ENCODE results near the gene CARMIL1.
A peak's percentile ranks its signal among the peaks of the same experiment; 100 is the strongest.

Gene CARMIL1

DNA sequence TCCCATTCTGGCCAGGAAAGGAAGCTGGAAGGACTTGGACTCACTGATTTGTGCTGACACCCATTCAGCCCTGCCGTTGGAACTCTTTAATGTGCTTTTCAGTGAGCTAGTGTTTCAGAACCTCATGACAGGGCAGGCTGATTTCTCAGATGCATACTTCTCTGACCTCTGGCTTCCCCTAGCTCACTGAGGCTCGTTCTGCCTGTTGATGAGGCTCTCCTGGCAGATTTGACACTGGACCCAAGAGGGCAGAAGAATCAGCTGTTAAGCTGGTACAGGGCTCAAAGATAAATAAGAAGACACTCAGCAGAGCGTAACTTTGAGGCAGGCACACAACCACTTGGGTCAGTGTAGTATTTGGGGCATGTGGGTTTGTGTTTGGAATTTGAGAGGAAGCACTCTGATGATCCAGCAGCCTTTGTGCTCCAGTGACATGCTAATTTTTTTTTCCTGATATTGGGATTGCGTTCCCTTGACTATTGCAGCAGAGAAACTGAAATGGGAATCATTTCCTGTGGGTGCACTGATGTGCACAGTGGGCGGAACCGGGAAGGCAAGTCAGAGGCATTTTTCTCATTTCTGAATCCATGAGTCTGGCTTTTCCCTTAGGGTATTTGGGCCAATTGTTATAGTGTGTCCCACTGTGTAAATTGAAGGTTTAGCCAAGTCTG lies 80.2 kb downstream of the CARMIL1 start:
- TF ChIP-seq CSDC2 (CRISPR knock-in tag; IDR thresholded peaks at IDR 0.05) (no peak), TOX (CRISPR knock-in tag; IDR thresholded peaks at IDR 0.05; ENCODE audit: borderline replicate concordance) (no peak)
- ATAC-seq = peak; percentile 44

DNA sequence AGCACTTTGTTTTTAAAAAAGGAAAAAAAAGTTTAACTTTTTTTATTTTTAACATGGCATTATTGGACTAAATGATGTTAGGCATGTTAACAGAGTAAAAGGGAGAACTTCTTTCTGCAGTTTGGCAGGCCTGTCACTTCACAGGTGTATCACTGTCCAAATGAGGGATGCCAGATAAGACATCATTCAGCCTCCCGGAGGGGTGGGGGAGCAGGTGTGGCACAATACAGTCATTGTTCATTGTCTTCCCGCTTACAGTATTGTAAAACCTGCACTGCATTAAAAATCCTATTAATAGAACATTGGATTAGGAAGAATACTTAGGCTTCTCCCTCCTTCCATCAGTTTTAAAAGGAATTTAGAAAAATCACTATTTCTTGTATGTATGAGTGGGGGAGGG lies 80.7 kb downstream of the CARMIL1 start:
- peak; percentile 14; the same call in 2 of the 3 replicates for ATAC-seq
- no peak for TF ChIP-seq ZNF70 (CRISPR knock-in tag; IDR thresholded peaks at IDR 0.05)
- no peak for TF ChIP-seq ZNF565 (CRISPR knock-in tag; conservative IDR thresholded peaks at IDR 0.05; ENCODE audit: low read depth)

- TF ChIP-seq ISL1 (CRISPR knock-in tag; IDR thresholded peaks at IDR 0.05) (peak; percentile 22; the same call in 1 of the 2 replicates), ZNF70 (CRISPR knock-in tag; IDR thresholded peaks at IDR 0.05) (no peak)
- ATAC-seq = peak; percentile 76
These were observed 81.4 kb downstream of the CARMIL1 start for GRCh38 chr6:25360621-25361020.

- no peak for TF ChIP-seq TOX (CRISPR knock-in tag; IDR thresholded peaks at IDR 0.05; ENCODE audit: borderline replicate concordance)
- TF ChIP-seq GLIS3 (CRISPR knock-in tag; IDR thresholded peaks at IDR 0.05) = no peak
- ATAC-seq = no peak
These were observed 84.3 kb downstream of the CARMIL1 start for GRCh38 chr6:25363427-25363826.

DNA sequence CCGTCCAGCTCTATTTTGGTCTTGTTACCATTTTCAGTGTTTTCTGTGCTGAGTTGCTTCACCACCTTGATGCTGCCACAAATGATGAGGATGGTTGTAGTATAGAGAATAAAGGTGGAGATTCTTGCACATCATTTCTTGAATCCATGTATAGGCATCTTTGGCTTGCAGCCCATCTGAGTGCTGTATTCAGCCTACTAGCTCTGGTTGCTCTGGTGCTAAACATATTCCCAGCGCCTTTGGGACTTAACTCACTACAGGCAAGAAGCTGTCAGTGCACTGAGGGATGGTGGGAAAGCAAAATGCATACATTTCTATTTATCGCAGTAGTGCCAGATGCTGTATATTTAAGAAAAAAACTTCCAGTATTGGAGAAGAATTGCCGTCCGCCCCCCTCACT lies 86.0 kb downstream of the CARMIL1 start:
- TF ChIP-seq CREB5 (CRISPR knock-in tag; IDR thresholded peaks at IDR 0.05; ENCODE audit: low read depth) = no peak
- no peak for TF ChIP-seq TOX (CRISPR knock-in tag; IDR thresholded peaks at IDR 0.05; ENCODE audit: borderline replicate concordance)
- no peak for TF ChIP-seq ZFP30 (CRISPR knock-in tag; IDR thresholded peaks at IDR 0.05)
- TF ChIP-seq BACH2 (CRISPR knock-in tag; IDR thresholded peaks at IDR 0.05; ENCODE audit: borderline replicate concordance) = no peak
- TF ChIP-seq, protein P1, sequence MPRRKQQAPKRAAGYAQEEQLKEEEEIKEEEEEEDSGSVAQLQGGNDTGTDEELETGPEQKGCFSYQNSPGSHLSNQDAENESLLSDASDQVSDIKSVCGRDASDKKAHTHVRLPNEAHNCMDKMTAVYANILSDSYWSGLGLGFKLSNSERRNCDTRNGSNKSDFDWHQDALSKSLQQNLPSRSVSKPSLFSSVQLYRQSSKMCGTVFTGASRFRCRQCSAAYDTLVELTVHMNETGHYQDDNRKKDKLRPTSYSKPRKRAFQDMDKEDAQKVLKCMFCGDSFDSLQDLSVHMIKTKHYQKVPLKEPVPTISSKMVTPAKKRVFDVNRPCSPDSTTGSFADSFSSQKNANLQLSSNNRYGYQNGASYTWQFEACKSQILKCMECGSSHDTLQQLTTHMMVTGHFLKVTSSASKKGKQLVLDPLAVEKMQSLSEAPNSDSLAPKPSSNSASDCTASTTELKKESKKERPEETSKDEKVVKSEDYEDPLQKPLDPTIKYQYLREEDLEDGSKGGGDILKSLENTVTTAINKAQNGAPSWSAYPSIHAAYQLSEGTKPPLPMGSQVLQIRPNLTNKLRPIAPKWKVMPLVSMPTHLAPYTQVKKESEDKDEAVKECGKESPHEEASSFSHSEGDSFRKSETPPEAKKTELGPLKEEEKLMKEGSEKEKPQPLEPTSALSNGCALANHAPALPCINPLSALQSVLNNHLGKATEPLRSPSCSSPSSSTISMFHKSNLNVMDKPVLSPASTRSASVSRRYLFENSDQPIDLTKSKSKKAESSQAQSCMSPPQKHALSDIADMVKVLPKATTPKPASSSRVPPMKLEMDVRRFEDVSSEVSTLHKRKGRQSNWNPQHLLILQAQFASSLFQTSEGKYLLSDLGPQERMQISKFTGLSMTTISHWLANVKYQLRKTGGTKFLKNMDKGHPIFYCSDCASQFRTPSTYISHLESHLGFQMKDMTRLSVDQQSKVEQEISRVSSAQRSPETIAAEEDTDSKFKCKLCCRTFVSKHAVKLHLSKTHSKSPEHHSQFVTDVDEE (CRISPR knock-in tag; IDR thresholded peaks at IDR 0.05) = no peak
- TF ChIP-seq ZNF565 (CRISPR knock-in tag; conservative IDR thresholded peaks at IDR 0.05; ENCODE audit: low read depth) = no peak
- no peak for TF ChIP-seq ISL1 (CRISPR knock-in tag; IDR thresholded peaks at IDR 0.05)
- no peak for TF ChIP-seq GLIS3 (CRISPR knock-in tag; IDR thresholded peaks at IDR 0.05)
- TF ChIP-seq ZC3H10 (CRISPR knock-in tag; IDR thresholded peaks at IDR 0.05) = no peak
- TF ChIP-seq, protein P2, sequence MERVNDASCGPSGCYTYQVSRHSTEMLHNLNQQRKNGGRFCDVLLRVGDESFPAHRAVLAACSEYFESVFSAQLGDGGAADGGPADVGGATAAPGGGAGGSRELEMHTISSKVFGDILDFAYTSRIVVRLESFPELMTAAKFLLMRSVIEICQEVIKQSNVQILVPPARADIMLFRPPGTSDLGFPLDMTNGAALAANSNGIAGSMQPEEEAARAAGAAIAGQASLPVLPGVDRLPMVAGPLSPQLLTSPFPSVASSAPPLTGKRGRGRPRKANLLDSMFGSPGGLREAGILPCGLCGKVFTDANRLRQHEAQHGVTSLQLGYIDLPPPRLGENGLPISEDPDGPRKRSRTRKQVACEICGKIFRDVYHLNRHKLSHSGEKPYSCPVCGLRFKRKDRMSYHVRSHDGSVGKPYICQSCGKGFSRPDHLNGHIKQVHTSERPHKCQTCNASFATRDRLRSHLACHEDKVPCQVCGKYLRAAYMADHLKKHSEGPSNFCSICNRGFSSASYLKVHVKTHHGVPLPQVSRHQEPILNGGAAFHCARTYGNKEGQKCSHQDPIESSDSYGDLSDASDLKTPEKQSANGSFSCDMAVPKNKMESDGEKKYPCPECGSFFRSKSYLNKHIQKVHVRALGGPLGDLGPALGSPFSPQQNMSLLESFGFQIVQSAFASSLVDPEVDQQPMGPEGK (CRISPR knock-in tag; IDR thresholded peaks at IDR 0.05; ENCODE audit: borderline replicate concordance) = no peak
- TF ChIP-seq, protein P3, sequence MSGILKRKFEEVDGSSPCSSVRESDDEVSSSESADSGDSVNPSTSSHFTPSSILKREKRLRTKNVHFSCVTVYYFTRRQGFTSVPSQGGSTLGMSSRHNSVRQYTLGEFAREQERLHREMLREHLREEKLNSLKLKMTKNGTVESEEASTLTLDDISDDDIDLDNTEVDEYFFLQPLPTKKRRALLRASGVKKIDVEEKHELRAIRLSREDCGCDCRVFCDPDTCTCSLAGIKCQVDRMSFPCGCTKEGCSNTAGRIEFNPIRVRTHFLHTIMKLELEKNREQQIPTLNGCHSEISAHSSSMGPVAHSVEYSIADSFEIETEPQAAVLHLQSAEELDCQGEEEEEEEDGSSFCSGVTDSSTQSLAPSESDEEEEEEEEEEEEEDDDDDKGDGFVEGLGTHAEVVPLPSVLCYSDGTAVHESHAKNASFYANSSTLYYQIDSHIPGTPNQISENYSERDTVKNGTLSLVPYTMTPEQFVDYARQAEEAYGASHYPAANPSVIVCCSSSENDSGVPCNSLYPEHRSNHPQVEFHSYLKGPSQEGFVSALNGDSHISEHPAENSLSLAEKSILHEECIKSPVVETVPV (CRISPR knock-in tag; IDR thresholded peaks at IDR 0.05) = no peak
- no peak for TF ChIP-seq RARB (CRISPR knock-in tag; IDR thresholded peaks at IDR 0.05)
- no peak for TF ChIP-seq ESRRG (CRISPR knock-in tag; IDR thresholded peaks at IDR 0.05)
- TF ChIP-seq OSR1 (CRISPR knock-in tag; IDR thresholded peaks at IDR 0.05) = no peak
- TF ChIP-seq CSDC2 (CRISPR knock-in tag; IDR thresholded peaks at IDR 0.05) = no peak
- TF ChIP-seq PPARA (CRISPR knock-in tag; IDR thresholded peaks at IDR 0.05; ENCODE audit: borderline replicate concordance) = no peak
- TF ChIP-seq TCF4 (CRISPR knock-in tag; IDR thresholded peaks at IDR 0.05; ENCODE audit: borderline replicate concordance) = no peak
- TF ChIP-seq ARNTL (CRISPR knock-in tag; IDR thresholded peaks at IDR 0.05; ENCODE audit: borderline replicate concordance, low read depth) = no peak
- no peak for ATAC-seq
